SH-SY5Y (cell line): ENCODE data around the gene SLC52A3.

Experiments used
- GATA2 ChIP-seq: IDR thresholded peaks from 2 replicates; pipeline ENCODE4 v1.6.1; 2011; ENCODE audit warnings: mild to moderate bottlenecking, low read depth, low read length
- GATA3 ChIP-seq: IDR thresholded peaks from 2 replicates; pipeline ENCODE4 v1.6.1; 2011; ENCODE audit warnings: low read depth, mild to moderate bottlenecking, low read length, moderate library complexity

- TF ChIP-seq GATA2 (no peak), GATA3 (no peak)
Measured at GRCh38 chr20:774660-775057, 6.4 kb upstream of the SLC52A3 start.
